ENCODE data around the gene LARP6. TPM values are rescaled to one million over a fixed set of nuclear protein-coding genes. Genes with fewer than 3 reads are reported as not detected.

Gene LARP6
- total RNA-seq, 1 experiment from 2014 or later: 15.2 TPM

- no peak for TF ChIP-seq FOXP4 (CRISPR knock-in tag; IDR thresholded peaks at IDR 0.05)
Observed at GRCh38 chr15:70855764-70856163, 1.8 kb upstream of the LARP6 start (continued).

- peak; percentile 48; the same call in 1 of the 2 replicates for TF ChIP-seq MYBL2 (CRISPR knock-in tag; IDR thresholded peaks at IDR 0.05)
- no peak for TF ChIP-seq JAZF1 (CRISPR knock-in tag; IDR thresholded peaks at IDR 0.05)
- CTCF ChIA-PET: interaction anchor here (3.3 kb wide), 2 partner anchors 20 to 29 kb away, joined by 15 to 16 read pairs; no protein-coding TSS in a partner anchor
- 0 out of 2 replicates have a peak, but pooled peaks cover 5% of the 10 kb centered on the region for H3K9me3 Mint-ChIP-seq
- DNase-seq (ENCODE audit: low spot score): no peak
- ATAC-seq: peak; percentile 2; the same call in 1 of the 2 replicates
- H3K4me3 Mint-ChIP-seq: peak overlapping the region; percentile 85
- peaks cover 13% of the 10 kb centered on the region for H3K36me3 Mint-ChIP-seq
- peaks cover 29% of the 10 kb centered on the region for H3K27me3 Mint-ChIP-seq (ENCODE audit: low read depth)
- POLR2A ChIA-PET: interaction anchor here (1.6 kb wide), 1 partner anchor 30 kb away, joined by 4 read pairs; no protein-coding TSS in a partner anchor
- H3K27ac Mint-ChIP-seq: no peak overlapping the region
- peaks cover 8% of the 10 kb centered on the region for H3K4me1 Mint-ChIP-seq
Observed at GRCh38 chr15:70854666-70854976, 664 bp upstream of the LARP6 start.

- Mint-ChIP-seq H3K9me3 (no peaks in the 10 kb centered on the region), H3K4me3 (peak overlapping the region; percentile 82), H3K27ac (peak overlapping the region; percentile 49; the same call in 1 of the 2 replicates), H3K4me1 (peaks cover 8% of the 10 kb centered on the region), H3K36me3 (peaks cover 13% of the 10 kb centered on the region), H3K27me3 (ENCODE audit: low read depth) (peaks cover 26% of the 10 kb centered on the region)
- peak; percentile 71 for DNase-seq (ENCODE audit: low spot score)
- peak; percentile 80 for ATAC-seq
- CTCF ChIA-PET: interaction anchor here (0.7 to 3.3 kb wide), 4 partner anchors 11 to 285 kb away, joined by 3 to 16 read pairs (median 9); no protein-coding TSS in a partner anchor
- POLR2A ChIA-PET: interaction anchor here (1.6 kb wide), 1 partner anchor 28 kb away, joined by 4 read pairs; no protein-coding TSS in a partner anchor
- TF ChIP-seq KAT7 (CRISPR knock-in tag; IDR thresholded peaks at IDR 0.05; ENCODE audit: borderline replicate concordance): 0 out of 2 replicates have a peak, but pooled peaks have one; percentile 8
- TF ChIP-seq CDX4 (CRISPR knock-in tag; IDR thresholded peaks at IDR 0.05; ENCODE audit: borderline replicate concordance): no peak
- TF ChIP-seq ZNF232 (CRISPR knock-in tag; IDR thresholded peaks at IDR 0.05): no peak
- 0 out of 2 replicates have a peak, but pooled peaks have one; percentile 2 for TF ChIP-seq SP1 (CRISPR knock-in tag; conservative IDR thresholded peaks at IDR 0.05)
- TF ChIP-seq FOXK1 (CRISPR knock-in tag; IDR thresholded peaks at IDR 0.05): 0 out of 2 replicates have a peak, but pooled peaks have one; percentile 5
- TF ChIP-seq HMGXB4 (CRISPR knock-in tag; IDR thresholded peaks at IDR 0.05): 0 out of 2 replicates have a peak, but pooled peaks have one; percentile 6
- TF ChIP-seq MXD4 (CRISPR knock-in tag; IDR thresholded peaks at IDR 0.05; ENCODE audit: borderline replicate concordance): no peak
- TF ChIP-seq ELF4 (CRISPR knock-in tag; IDR thresholded peaks at IDR 0.05; ENCODE audit: low read depth): no peak
- no peak for TF ChIP-seq ZNF263 (CRISPR knock-in tag; IDR thresholded peaks at IDR 0.05; ENCODE audit: low read depth)
- TF ChIP-seq E2F5 (CRISPR knock-in tag; IDR thresholded peaks at IDR 0.05): peak; percentile 37; the same call in 1 of the 2 replicates
- TF ChIP-seq CREM (CRISPR knock-in tag; IDR thresholded peaks at IDR 0.05): 0 out of 2 replicates have a peak, but pooled peaks have one; percentile 18
- 0 out of 2 replicates have a peak, but pooled peaks have one; percentile 9 for TF ChIP-seq TP53 (CRISPR knock-in tag; IDR thresholded peaks at IDR 0.05)
- TF ChIP-seq E2F1 (CRISPR knock-in tag; IDR thresholded peaks at IDR 0.05): no peak
- no peak for TF ChIP-seq RELA (CRISPR knock-in tag; IDR thresholded peaks at IDR 0.05; ENCODE audit: borderline replicate concordance)
- TF ChIP-seq ZBTB21 (CRISPR knock-in tag; IDR thresholded peaks at IDR 0.05; ENCODE audit: borderline replicate concordance): 0 out of 2 replicates have a peak, but pooled peaks have one; percentile 33
- no peak for TF ChIP-seq FOXP4 (CRISPR knock-in tag; IDR thresholded peaks at IDR 0.05)
- no peak for TF ChIP-seq MYBL2 (CRISPR knock-in tag; IDR thresholded peaks at IDR 0.05)
- no peak for TF ChIP-seq ATF6 (CRISPR knock-in tag; IDR thresholded peaks at IDR 0.05)
Observed at GRCh38 chr15:70853318-70853972, 512 bp downstream of the LARP6 start.

Data from WTC11 (cell line).